A549 treated with Hydrocortisone at 1 μM for 4 hours (cell line): ENCODE measurements around the gene CLEC2D. TPM values are rescaled to one million over a fixed set of nuclear protein-coding genes. Genes with fewer than 3 reads are reported as not detected.

Source experiments
- total RNA-seq: library from RNA; stranded (reverse); fragments of 200-300 nt; extraction: Qiagen RNA extraction; gene quantifications from 5 replicates; pipeline ENCODE4 v1.2.3, GENCODE V29; 2022

CLEC2D gene, protein sequence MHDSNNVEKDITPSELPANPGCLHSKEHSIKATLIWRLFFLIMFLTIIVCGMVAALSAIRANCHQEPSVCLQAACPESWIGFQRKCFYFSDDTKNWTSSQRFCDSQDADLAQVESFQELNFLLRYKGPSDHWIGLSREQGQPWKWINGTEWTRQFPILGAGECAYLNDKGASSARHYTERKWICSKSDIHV
- total RNA-seq: 0.31 to 0.85 TPM (median 0.47 TPM) in 5 replicates

DNA sequence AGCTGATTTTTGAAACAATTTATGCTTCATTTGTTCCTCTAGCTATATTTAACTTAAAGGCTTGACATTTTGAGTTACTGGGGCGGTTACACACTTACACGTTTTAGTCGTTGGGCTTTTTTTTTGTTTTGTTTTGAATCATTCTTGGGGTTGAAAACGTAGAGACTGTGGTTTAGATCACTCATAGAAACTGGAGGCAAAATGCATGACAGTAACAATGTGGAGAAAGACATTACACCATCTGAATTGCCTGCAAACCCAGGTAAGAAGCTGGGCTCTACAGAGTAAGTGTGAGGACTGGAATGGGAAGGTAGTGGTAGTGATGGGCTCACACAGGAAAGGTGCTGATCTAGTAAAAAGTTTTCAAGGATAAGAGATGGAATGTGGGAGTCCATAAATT is at the start of gene CLEC2D:
TSS of gene CLEC2D (plus strand) at position 180 of the 400 bp plus-strand sequence. CDS start at position 202, 22 bp downstream.

DNA sequence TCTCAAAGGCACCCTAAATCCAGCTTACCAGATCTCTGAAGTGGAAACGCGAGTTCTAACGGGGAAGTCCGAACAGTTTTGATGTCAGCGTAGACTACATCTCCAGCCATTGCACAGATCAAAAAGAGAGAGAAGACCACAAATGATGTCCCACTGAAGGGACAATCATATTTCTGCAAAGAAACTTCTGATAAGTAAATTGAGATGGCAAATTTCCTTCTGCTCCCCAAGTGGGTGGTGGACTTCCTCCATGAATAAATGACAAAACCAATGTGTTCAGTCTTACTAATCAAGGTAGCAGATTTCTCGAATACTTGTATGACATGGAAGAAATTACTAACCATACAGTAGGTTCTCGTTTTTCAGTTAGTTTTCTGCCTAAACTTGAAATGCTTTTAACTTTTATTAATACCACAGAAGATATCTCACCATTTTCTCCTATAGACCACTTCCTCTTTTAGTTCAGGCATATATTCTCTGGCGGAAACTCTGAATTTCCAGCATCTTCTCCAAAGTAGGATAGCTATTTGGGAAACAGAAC is 63.5 kb downstream of the CLEC2D start, which contains the start of gene CLECL1:
TSS of gene CLECL1 (minus strand) at position 177 of the 541 bp plus-strand sequence.

Other genes with a start within 250 kb of the CLEC2D start
- not detected in 5 replicates for gene KLRB1, start 61.8 kb upstream of the CLEC2D start, total RNA-seq
- not detected in 5 replicates for gene CLECL1, start 63.4 kb downstream of the CLEC2D start, total RNA-seq
- not detected in 5 replicates for gene CD69, start 91.2 kb downstream of the CLEC2D start, total RNA-seq
- gene KLRF1, start 157.8 kb downstream of the CLEC2D start, total RNA-seq: not detected in 5 replicates
- gene CLEC2B, start 199.6 kb downstream of the CLEC2D start, total RNA-seq: 1.4 to 1.6 TPM (median 1.4 TPM) in 5 replicates
- not detected in 5 replicates for gene KLRF2, start 211.8 kb downstream of the CLEC2D start, total RNA-seq